CD1c-positive myeloid dendritic cell (primary cell): ENCODE data around the gene FLT1.

ENCODE experiments used
- DNase-seq: peaks from one replicate; pipeline ENCODE4 v3.0.0-alpha.2; 2016; ENCODE audit errors: extremely low spot score

Gene FLT1

DNA sequence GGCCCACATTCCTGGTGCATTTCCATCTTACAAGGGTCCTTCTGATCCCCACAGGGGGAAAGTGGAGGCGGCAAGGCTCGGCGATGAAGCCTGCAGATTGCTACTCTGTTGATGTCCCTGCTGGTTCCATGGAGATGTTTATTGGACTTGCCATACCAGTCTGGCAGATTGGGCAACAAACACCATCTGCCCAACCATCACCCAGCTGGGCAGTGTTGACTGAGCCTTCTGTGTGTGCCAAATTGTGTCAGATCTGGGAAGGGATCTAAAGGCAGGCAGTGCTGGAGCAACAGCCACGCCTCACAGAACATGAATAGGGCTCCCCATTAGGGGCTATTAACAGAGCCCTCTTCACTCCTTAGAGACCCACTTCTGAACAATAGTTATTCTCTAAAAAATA is 35.0 kb downstream of the FLT1 start:
- no peak for DNase-seq

- DNase-seq, result no peak
Observed at GRCh38 chr13:28458608-28459007, 36.3 kb downstream of the FLT1 start.

DNA sequence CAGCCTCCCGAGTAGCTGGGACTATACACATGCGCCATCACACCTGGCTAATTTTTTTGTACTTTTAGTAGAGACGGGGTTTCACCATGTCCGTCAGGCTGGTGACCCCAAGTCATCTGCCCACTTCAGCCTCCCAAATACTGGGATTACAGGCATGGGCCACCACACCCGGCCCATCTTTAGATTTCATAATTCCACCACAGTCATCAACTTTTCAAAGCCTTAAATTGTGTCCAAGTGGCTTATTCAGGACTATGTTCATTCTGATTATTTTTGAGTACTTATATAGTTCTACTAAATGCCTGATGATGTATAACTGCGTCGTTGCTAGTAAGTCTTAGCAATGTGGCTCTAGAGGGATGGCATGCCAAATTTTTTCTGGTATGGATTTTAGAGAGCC is 36.9 kb downstream of the FLT1 start:
- DNase-seq, result no peak

DNA sequence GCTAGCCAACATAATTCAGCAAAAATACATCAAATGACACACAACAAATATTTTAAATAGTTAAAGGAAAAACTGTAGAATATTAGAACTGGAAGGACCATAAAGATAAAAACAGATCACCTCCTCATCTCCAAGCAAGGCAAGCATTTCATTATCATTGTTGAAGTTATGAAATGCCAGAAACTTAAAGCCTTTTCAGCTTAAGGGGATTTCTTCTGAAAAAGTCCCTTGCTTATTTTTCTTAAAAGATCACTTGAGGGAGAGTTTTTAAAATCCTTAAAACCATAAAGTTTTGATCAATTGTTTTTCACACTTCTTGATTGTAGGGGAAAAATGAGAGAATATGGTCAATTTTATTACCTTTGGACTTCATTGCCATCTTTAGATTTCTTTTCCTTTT is 37.4 kb downstream of the FLT1 start:
- DNase-seq, result no peak

DNA sequence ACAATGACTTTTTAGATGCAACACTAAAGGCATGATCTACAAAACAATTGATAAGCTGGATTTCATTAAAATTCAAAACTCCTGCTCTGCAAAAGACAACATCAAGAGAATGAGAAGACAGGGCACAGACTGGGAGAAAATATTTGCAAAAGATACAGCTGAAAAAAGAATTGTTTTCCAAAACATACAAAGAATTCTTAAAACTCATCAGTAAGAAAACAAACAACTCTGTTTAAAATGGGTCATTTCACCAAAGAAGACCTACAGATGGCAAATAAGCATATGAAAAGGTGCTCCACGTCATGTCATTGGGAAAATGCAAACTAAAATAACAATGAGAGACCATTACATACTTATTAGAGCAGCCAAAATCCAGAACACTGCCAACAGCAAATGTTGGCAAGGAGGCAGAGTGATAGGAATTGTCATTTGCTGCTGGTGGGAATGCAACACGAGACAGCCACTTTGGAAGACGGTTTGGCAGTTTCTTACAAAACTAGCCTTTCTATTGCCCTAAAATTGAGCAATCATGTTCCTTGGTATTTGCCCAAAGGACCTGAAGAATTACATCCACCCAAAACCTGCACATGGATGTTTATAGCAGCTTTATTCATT is 39.2 kb downstream of the FLT1 start:
- no peak for DNase-seq

- no peak for DNase-seq
Observed at GRCh38 chr13:28452755-28453154, 42.2 kb downstream of the FLT1 start.

DNA sequence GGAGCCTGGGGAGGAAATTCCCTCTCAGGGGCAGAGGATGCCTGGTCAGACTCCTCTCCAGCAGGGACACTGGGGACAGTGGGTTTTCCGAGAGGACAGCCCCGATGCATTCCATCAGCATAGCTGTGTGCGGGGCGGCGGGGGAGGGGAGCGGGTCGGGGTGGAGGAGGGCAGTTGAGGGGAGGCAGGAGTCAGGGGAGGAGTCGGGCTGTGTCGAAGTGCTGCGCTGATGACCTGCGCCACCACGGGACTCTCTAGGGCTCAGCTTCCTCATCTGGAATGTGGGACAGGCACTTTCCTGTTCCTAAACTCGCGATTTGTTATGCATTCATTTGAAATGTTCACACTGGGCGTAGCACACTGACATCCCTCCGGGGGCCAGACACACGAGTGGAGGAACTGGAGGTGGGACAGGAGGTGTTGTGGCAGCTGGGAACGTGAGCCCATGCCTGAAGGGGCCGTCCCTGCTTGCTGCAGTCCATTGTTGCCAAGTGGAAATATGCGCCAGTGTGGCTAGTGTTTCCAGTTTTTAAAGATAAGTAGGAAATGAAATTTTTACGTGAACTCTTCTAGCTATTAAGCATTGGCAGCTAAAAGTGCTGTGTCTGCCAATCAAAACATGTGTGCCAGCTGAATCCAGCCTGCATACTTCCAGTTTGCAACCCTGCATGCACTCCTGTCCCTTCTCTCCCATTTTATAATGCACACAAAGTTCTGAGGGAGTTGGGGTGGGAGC is 43.3 kb downstream of the FLT1 start:
- DNase-seq, result no peak

DNA sequence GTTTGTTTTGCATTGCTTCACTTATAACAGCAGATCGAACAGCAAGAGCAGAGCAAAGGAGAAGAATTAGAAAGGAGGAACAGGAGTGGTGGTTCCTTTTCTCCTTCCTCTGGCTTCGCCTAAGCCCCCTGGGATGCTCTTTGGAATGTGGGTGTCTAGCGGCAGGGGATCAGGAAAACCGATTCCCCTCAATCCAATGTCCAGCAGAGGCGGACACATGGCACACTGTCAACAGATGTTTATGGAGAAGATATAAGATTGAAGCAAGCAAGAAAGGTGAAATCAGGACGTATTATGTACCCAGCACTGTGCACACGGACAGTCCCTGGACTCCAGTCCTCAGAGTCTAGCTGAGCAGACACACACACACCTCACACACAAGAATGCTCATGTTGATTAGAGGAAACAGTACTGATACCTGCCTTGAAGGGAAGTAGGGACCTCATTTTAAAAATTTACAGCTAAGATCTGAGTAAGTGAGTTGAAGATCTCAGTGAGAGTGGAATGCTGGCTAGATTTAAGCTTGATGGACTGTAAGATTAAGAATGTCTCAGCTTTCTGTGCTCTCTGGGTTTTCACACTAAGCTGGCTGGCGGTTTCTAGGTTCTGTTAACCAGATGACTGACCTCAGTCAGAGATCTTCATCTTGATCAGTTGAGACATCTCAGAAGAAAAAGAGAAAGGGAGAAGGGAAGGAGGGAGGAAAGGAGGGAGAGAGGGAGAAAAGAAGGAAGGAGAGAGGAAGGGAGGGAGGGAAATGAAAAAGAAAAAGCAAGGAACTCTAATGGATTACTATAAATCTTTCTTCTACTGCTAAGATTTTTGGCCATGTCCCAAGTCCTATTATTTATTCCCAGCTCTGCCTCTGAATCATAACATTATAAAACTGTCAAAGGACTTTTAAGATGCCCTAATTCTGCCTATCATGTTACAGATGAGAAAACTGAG is 44.8 kb downstream of the FLT1 start:
- DNase-seq, result no peak

- no peak for DNase-seq
Observed at GRCh38 chr13:28448651-28449358, 46.1 kb downstream of the FLT1 start.

DNA sequence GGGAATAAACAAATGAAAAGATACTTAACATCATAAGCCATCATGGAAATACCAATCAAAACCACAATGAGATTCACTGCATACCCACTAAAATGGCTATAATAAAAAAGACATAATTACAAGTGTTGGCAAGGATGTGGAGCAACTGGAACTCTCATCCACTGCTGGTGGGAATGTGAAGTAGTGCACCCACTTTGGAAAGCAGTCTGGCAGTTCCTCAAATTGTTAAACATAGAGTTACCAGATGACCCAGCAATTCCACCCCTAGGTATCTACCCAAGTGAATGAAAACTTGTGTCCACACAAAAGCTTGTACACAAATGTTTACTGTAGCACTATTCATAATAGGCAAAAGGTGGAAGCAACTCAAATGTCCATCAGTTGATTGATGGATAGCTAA is 46.9 kb downstream of the FLT1 start:
- no peak for DNase-seq

DNA sequence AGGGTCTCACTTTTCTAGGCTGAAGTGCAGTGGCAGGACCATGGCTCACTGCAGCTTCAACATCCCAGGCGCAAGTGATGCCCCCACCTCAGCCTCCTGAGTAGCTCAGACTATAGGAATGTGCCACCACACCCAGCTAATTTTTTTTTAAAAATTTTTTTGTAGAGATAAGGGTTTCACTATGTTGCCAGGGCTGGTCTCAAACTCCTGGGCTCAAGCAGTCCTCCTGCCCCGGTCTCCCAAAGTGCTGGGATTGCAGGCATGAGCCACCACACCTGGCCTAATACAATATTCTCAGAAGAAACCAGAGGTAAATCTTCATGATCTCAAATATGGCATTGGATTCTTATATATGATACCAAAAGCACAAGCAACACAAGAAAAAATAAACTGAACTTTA is 47.7 kb downstream of the FLT1 start:
- no peak for DNase-seq

GRCh38 chr13:28442839-28443238 is 52.1 kb downstream of the FLT1 start:
- DNase-seq, result no peak

DNA sequence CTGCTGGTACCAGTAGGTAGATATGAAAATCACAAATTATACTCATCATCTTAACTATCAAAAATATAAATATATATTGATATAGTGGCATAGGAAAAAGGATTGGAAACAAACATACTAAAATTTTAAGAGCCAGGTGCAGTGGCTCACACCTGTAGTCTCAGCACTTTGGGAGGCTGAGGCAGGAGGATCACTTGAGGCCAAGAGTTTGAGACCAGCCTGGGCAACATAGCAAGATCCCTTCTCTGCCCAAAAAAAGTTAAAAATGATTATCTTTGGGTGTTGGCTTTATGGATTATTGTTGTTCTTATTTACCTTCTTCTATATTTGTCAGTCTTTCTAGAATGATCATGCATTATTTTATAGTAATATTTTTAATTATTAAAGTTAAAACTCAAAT is 53.4 kb downstream of the FLT1 start:
- no peak for DNase-seq

- DNase-seq, result no peak
Observed at GRCh38 chr13:28440774-28441504, 54.0 kb downstream of the FLT1 start.

DNA sequence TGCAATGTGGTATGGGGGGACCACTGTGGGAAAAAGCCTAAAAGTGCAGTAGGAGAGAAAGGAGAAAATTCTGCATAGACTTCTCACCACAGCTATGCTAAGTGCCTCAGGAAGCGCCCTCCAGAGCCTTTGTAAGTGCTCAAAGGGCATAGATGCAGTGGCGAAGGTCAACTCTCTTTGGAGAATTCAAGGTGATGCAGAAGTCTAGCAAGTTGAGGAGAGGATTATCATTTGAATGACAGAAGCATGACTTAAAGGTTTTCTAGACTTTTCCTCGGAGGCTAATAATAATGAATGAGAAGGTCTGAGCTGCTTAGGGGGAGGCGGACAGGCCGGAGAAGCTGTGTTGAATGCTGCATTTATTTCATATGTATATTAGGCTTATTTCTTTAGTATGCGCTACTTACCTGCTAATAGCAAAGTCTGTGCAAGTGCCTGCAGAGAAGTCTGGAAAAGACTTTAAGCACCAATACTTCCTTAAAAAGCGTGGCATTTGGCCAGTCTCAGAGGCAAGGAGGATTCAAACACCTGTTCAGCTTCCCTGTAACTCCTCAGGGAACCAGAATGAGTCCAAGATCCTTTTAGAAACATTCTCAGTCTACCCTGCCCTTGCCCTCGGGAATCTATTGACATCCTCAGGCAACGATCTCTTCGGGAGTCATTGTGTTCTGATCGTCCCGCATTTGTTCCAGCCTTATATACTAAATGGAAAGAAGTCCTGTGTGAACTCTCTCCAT is 56.2 kb downstream of the FLT1 start:
- no peak for DNase-seq

GRCh38 chr13:28438067-28438466 is 56.9 kb downstream of the FLT1 start:
- no peak for DNase-seq

DNA sequence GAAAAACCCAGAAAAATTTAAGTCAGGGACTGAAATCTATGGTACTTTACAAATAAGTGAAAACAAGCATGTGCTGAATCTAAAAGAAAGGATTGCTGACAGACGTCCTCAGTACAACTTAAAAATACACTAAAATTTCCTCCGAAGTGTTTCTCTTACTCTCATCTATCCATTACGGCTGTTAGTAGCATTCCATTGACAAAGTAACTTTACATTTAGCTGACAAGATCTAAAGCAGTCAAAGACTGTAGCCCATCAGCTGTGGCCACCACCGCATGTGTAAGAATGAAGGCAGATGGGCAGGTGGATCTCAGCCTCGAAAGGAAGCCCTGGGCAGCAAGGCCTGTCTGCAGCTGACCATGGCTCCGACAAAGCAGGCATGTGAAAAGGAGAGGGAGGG is 59.0 kb downstream of the FLT1 start:
- no peak for DNase-seq

GRCh38 chr13:28434926-28435325 is 60.0 kb downstream of the FLT1 start:
- no peak for DNase-seq

- no peak for DNase-seq
Observed at GRCh38 chr13:28432816-28433560, 61.9 kb downstream of the FLT1 start.
